Tibial nerve (tissue), 4 donors: ENCODE results near the gene S100A11. TPM values are rescaled to one million over a fixed set of nuclear protein-coding genes. Genes with fewer than 3 reads are reported as not detected.
"Not testable (repeated sequence)": the region's sequence is repeated elsewhere in the genome, so short reads cannot be mapped to it uniquely, and the experiment has no call there.

Experiments
- DNase-seq, 2 donors: peaks; one replicate each; pipeline ENCODE4 v3.0.0-alpha.2; 2019; ENCODE audit warnings: low spot score in 2 of 2
- H3K27ac ChIP-seq, 4 donors: fragments of 200-600 bp; sonication (generic) in 3 of 4; one replicate each; pipeline ENCODE4 v1.5.1; 2017 to 2019; ENCODE audit warnings: mild to moderate bottlenecking in 1 of 4
- H3K27me3 ChIP-seq, 2 donors: fragments of 200-600 bp; sonication (generic) in 1 of 2; one replicate each; pipeline versions ENCODE4 v1.5.1 to v1.6.0; 2017 to 2019
- H3K36me3 ChIP-seq, 3 donors: fragments of 200-600 bp; sonication (generic); one replicate each; pipeline ENCODE4 v1.5.1; 2018 to 2019
- H3K4me1 ChIP-seq, 4 donors: fragments of 200-600 bp; sonication (generic) in 3 of 4; one replicate each; pipeline ENCODE4 v1.5.1; 2017 to 2019
- H3K4me3 ChIP-seq, 4 donors: fragments of 200-600 bp; sonication (generic) in 3 of 4; one replicate each; pipeline ENCODE4 v1.5.1; 2017 to 2019; ENCODE audit warnings: mild to moderate bottlenecking in 1 of 4, moderate library complexity in 1 of 4
- H3K9me3 ChIP-seq, 4 donors: fragments of 200-600 bp; sonication (generic) in 3 of 4; one replicate each; pipeline ENCODE4 v1.5.1; 2017 to 2019
- CTCF ChIP-seq, 5 experiments: fragments of 200-600 bp in 3 of 5; fragments of 450-650 bp in 2 of 5; sonication (generic) in 3 of 5; IDR thresholded peaks; one replicate each; pipeline ENCODE4 v1.5.1; 2016 to 2019; ENCODE audit warnings: antibody characterized with exemption in 5 of 5, mild to moderate bottlenecking in 3 of 5, moderate library complexity in 2 of 5
- EP300 ChIP-seq, 2 donors: sonication (generic); formaldehyde crosslinking; IDR thresholded peaks; one replicate each; pipeline ENCODE4 v1.6.1; 2017; ENCODE audit warnings: antibody characterized with exemption in 2 of 2, mild to moderate bottlenecking in 1 of 2
- POLR2A ChIP-seq, 2 donors: fragments of 450-650 bp; IDR thresholded peaks; one replicate each; pipeline ENCODE4 v1.6.1; 2017; ENCODE audit warnings: antibody characterized with exemption in 2 of 2, mild to moderate bottlenecking in 2 of 2, moderate library complexity in 2 of 2
- WGBS, 2 donors: methylation state at CpG; one replicate each; pipeline ENCODE4 v1.1.5; 2018; 5-methylcytosine and 5-hydroxymethylcytosine counted together
- total RNA-seq, 4 donors: library from RNA; depleted of rRNA; stranded (reverse); fragments of >200 nt; gene quantifications; one replicate each; pipeline ENCODE4 v1.1.0, GENCODE V29; 2016

S100A11 gene
- total RNA-seq, result 100 to 1,000 TPM in 3 of 4 donors, 10 to 100 TPM in 1; 85.0 to 267 (median 145) TPM

- DNase-seq, result peak; percentile 88 to 89
- H3K4me1 ChIP-seq, result peaks cover 0 to 41% (median 22%) of the 10 kb centered on the region in 4 donors
- H3K9me3 ChIP-seq, result no peaks in the 10 kb centered on the region
- H3K27me3 ChIP-seq, result no peaks in the 10 kb centered on the region
- TF ChIP-seq CTCF (IDR thresholded peaks at IDR 0.05) (peak in 1 of 5 experiments; percentile 26), POLR2A (IDR thresholded peaks at IDR 0.05) (peak; percentile 92 to 95), EP300 (IDR thresholded peaks at IDR 0.05) (peak in 1 of 2 donors; percentile 95)
- WGBS, 2 donors, result 0% methylated on average over 53 of the region's 53 CpGs
- peak within 1 kb of the TSS; percentile 86 to 97 (median 90) for H3K27ac ChIP-seq
- peaks cover 0 to 26% (median 0%) of the 10 kb centered on the region in 3 donors for H3K36me3 ChIP-seq
- peak within 1 kb of the TSS; percentile 55 to 75 (median 62) for H3K4me3 ChIP-seq
Observed at GRCh38 chr1:152036267-152037216, at the start of gene S100A11. Gene S100A11, minus strand, starts transcription at chr1:152037004. Its CDS starts 89 bp downstream, at chr1:152036915.

GRCh38 chr1:152084853-152085252, 48.0 kb upstream of the S100A11 start:
- H3K4me1 ChIP-seq, result no peaks in the 10 kb centered on the region
- TF ChIP-seq EP300 (IDR thresholded peaks at IDR 0.05) (no peak), CTCF (IDR thresholded peaks at IDR 0.05) (no peak), POLR2A (IDR thresholded peaks at IDR 0.05) (no peak)
- no peak overlapping the region for H3K4me3 ChIP-seq
- DNase-seq, result no peak
- H3K27ac ChIP-seq, result no peak overlapping the region
- H3K27me3 ChIP-seq, result no peaks in the 10 kb centered on the region
- 29 to 39% methylated on average over 1 of the region's 1 CpG for WGBS, 2 donors
- no peaks in the 10 kb centered on the region for H3K36me3 ChIP-seq
- peaks cover 0 to 3% (median 0%) of the 10 kb centered on the region in 4 donors for H3K9me3 ChIP-seq

- H3K4me1 ChIP-seq, H3K27me3 ChIP-seq, H3K27ac ChIP-seq, H3K9me3 ChIP-seq, H3K36me3 ChIP-seq, DNase-seq, H3K4me3 ChIP-seq: not testable (repeated sequence)
- 84 to 87% methylated on average over 8 to 17 of the region's 17 CpGs for WGBS, 2 donors
Observed at GRCh38 chr1:152081026-152081425, 44.2 kb upstream of the S100A11 start.

GRCh38 chr1:152080494-152080893, 43.7 kb upstream of the S100A11 start:
- not testable (repeated sequence) for H3K27me3 ChIP-seq, H3K4me3 ChIP-seq, H3K4me1 ChIP-seq, H3K27ac ChIP-seq, H3K9me3 ChIP-seq, H3K36me3 ChIP-seq, DNase-seq
- WGBS, 2 donors, result 88 to 90% methylated on average over 17 of the region's 17 CpGs

- H3K27me3 ChIP-seq, result no peaks in the 10 kb centered on the region
- TF ChIP-seq EP300 (IDR thresholded peaks at IDR 0.05) (no peak), CTCF (IDR thresholded peaks at IDR 0.05) (no peak), POLR2A (IDR thresholded peaks at IDR 0.05) (no peak)
- no peaks in the 10 kb centered on the region for H3K4me1 ChIP-seq
- no peak overlapping the region for H3K4me3 ChIP-seq
- no peaks in the 10 kb centered on the region for H3K36me3 ChIP-seq
- DNase-seq, result no peak
- H3K9me3 ChIP-seq, result peaks cover 0 to 3% (median 0%) of the 10 kb centered on the region in 4 donors
- no peak overlapping the region for H3K27ac ChIP-seq
- WGBS, 2 donors, result 87 to 93% methylated on average over 15 to 24 of the region's 24 CpGs
Observed at GRCh38 chr1:152078831-152079441, 42.1 kb upstream of the S100A11 start.

- peaks cover 0 to 4% of the 10 kb centered on the region in 2 donors for H3K27me3 ChIP-seq
- no peaks in the 10 kb centered on the region for H3K9me3 ChIP-seq
- TF ChIP-seq EP300 (IDR thresholded peaks at IDR 0.05), result no peak
- TF ChIP-seq CTCF (IDR thresholded peaks at IDR 0.05), result no peak
- TF ChIP-seq POLR2A (IDR thresholded peaks at IDR 0.05), result no peak
- no peaks in the 10 kb centered on the region for H3K4me1 ChIP-seq
- WGBS, 2 donors, result 79 to 83% methylated on average over 3 of the region's 3 CpGs
- no peak overlapping the region for H3K4me3 ChIP-seq
- no peak for DNase-seq
- H3K36me3 ChIP-seq, result no peaks in the 10 kb centered on the region
- H3K27ac ChIP-seq, result no peak overlapping the region
Observed at GRCh38 chr1:152072311-152072710, 35.5 kb upstream of the S100A11 start.
